ENCODE results near the gene KDM6B.
A peak's percentile ranks its signal among the peaks of the same experiment; 100 is the strongest.

The KDM6B gene

GRCh38 chr17:7857713-7858521, 23.9 kb downstream of the KDM6B start, which contains the start of gene CYB5D1 (continued):
- TF ChIP-seq, protein P1, sequence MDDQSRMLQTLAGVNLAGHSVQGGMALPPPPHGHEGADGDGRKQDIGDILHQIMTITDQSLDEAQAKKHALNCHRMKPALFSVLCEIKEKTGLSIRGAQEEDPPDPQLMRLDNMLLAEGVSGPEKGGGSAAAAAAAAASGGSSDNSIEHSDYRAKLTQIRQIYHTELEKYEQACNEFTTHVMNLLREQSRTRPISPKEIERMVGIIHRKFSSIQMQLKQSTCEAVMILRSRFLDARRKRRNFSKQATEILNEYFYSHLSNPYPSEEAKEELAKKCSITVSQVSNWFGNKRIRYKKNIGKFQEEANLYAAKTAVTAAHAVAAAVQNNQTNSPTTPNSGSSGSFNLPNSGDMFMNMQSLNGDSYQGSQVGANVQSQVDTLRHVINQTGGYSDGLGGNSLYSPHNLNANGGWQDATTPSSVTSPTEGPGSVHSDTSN (CRISPR knock-in tag; IDR thresholded peaks at IDR 0.05): no peak
- TF ChIP-seq, protein P2, sequence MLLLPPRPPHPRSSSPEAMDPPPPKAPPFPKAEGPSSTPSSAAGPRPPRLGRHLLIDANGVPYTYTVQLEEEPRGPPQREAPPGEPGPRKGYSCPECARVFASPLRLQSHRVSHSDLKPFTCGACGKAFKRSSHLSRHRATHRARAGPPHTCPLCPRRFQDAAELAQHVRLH (tag by site-specific recombination; IDR thresholded peaks at IDR 0.05): peak; percentile 18; the same call in 1 of the 2 replicates
- TF ChIP-seq ZNF148 (tag by site-specific recombination; IDR thresholded peaks at IDR 0.05; ENCODE audit: borderline replicate concordance) (no peak), ZNF837 (tag by site-specific recombination; IDR thresholded peaks at IDR 0.05) (0 out of 2 replicates have a peak, but pooled peaks have one; percentile 5), PRDM2 (tag by site-specific recombination; IDR thresholded peaks at IDR 0.05; ENCODE audit: borderline replicate concordance) (no peak), ZBTB48 (tag by site-specific recombination; IDR thresholded peaks at IDR 0.05) (peak; percentile 34; the same call in 1 of the 2 replicates), ZNF112 (tag by site-specific recombination; IDR thresholded peaks at IDR 0.05) (no peak), GFI1B (tag by site-specific recombination; IDR thresholded peaks at IDR 0.05) (no peak), SP7 (tag by site-specific recombination; IDR thresholded peaks at IDR 0.05) (0 out of 2 replicates have a peak, but pooled peaks have one; percentile 29), ZNF792 (tag by site-specific recombination; IDR thresholded peaks at IDR 0.05) (no peak), SP2 (tag by site-specific recombination; IDR thresholded peaks at IDR 0.05) (no peak; the same call in 1 of the 2 replicates), ZNF677 (tag by site-specific recombination; IDR thresholded peaks at IDR 0.05) (no peak), ZNF701 (tag by site-specific recombination; IDR thresholded peaks at IDR 0.05) (no peak), ZNF10 (tag by site-specific recombination; IDR thresholded peaks at IDR 0.05) (no peak), ZSCAN30 (tag by site-specific recombination; IDR thresholded peaks at IDR 0.05) (0 out of 2 replicates have a peak, but pooled peaks have one; percentile 48), ZNF362 (tag by site-specific recombination; IDR thresholded peaks at IDR 0.05) (no peak), PRDM4 (tag by site-specific recombination; IDR thresholded peaks at IDR 0.05) (no peak), SETDB1 (IDR thresholded peaks at IDR 0.05; ENCODE audit: insufficient read length, low read length) (no peak), ZNF785 (tag by site-specific recombination; IDR thresholded peaks at IDR 0.05) (no peak)
- TF ChIP-seq, protein P3, sequence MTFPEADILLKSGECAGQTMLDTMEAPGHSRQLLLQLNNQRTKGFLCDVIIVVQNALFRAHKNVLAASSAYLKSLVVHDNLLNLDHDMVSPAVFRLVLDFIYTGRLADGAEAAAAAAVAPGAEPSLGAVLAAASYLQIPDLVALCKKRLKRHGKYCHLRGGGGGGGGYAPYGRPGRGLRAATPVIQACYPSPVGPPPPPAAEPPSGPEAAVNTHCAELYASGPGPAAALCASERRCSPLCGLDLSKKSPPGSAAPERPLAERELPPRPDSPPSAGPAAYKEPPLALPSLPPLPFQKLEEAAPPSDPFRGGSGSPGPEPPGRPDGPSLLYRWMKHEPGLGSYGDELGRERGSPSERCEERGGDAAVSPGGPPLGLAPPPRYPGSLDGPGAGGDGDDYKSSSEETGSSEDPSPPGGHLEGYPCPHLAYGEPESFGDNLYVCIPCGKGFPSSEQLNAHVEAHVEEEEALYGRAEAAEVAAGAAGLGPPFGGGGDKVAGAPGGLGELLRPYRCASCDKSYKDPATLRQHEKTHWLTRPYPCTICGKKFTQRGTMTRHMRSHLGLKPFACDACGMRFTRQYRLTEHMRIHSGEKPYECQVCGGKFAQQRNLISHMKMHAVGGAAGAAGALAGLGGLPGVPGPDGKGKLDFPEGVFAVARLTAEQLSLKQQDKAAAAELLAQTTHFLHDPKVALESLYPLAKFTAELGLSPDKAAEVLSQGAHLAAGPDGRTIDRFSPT (tag by site-specific recombination; IDR thresholded peaks at IDR 0.05): no peak
- TF ChIP-seq, protein P4, sequence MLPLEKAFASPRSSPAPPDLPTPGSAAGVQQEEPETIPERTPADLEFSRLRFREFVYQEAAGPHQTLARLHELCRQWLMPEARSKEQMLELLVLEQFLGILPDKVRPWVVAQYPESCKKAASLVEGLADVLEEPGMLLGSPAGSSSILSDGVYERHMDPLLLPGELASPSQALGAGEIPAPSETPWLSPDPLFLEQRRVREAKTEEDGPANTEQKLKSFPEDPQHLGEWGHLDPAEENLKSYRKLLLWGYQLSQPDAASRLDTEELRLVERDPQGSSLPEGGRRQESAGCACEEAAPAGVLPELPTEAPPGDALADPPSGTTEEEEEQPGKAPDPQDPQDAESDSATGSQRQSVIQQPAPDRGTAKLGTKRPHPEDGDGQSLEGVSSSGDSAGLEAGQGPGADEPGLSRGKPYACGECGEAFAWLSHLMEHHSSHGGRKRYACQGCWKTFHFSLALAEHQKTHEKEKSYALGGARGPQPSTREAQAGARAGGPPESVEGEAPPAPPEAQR (tag by site-specific recombination; IDR thresholded peaks at IDR 0.05): peak; percentile 41; the same call in 1 of the 2 replicates
